GM12878 (cell line): ENCODE data around the gene FNDC3B. TPM values are rescaled to one million over a fixed set of nuclear protein-coding genes. Genes with fewer than 3 reads are reported as not detected.

Source experiments
- ATAC-seq: fragments of 200-7000 bp; cut with Tn5 transposase; 3 replicates; pipeline ENCODE4 v1.9.1; 2020; ENCODE audit warnings: mild to moderate bottlenecking, moderate library complexity
- BruUV-seq: library from RNA; stranded (reverse); fragments of 400-500 nt; replicated peaks from 2 replicates; lab custom pipeline; 2021; lab: Mats Ljungman, UMichigan
- CTCF ChIA-PET: fragments of 300-600 bp; sonication (Branson Sonifier 250); formaldehyde crosslinking; extraction: SDS; loops from one replicate; lab custom pipeline; 2021; ENCODE audit warnings: inconsistent platforms; lab: Yijun Ruan, JAX
- POLR2A ChIA-PET: fragments of 350-600 bp; formaldehyde crosslinking; extraction: SDS; loops from one replicate; lab custom pipeline; 2021; ENCODE audit warnings: inconsistent platforms; lab: Charles Lee
- RAD21 ChIA-PET: fragments of 300-600 bp; sonication (Branson Sonifier 250); formaldehyde crosslinking; loops from one replicate; lab custom pipeline; 2023; ENCODE audit warnings: antibody characterized with exemption; ENCODE audit not compliant: unreplicated experiment; lab: Charles Lee
- SMC1A ChIA-PET: fragments of 300-600 bp; sonication (Branson Sonifier 250); formaldehyde crosslinking; loops from one replicate; lab custom pipeline; 2023; ENCODE audit not compliant: unreplicated experiment, uncharacterized antibody; lab: Charles Lee
- DNase-seq: peaks from one replicate; pipeline ENCODE4 v3.0.0-alpha.2; 2011; ENCODE audit warnings: low read depth, low spot score
- FAIRE-seq: peaks from 3 replicates; lab custom pipeline; 2011; peaks lifted over from hg19 to GRCh38; lab: Jason Lieb, UNC
- H2AFZ ChIP-seq: 2 replicates; pipeline ENCODE4 v1.6.0; 2011; ENCODE audit warnings: low read depth, low read length, control low read depth; ENCODE audit not compliant: control insufficient read depth
- H3K27ac ChIP-seq: 2 replicates; pipeline ENCODE4 v1.5.1; 2011; ENCODE audit warnings: control low read depth; ENCODE audit not compliant: control insufficient read depth, insufficient read depth
- H3K27me3 ChIP-seq, 2 experiments: replicated peaks in 1 of 2; 2 replicates each; pipeline versions ENCODE4 v1.6.0 to v1.6.1; 2011; ENCODE audit warnings: low read length in 1 of 2; ENCODE audit not compliant: control insufficient read depth in 2 of 2, insufficient read depth in 2 of 2
- H3K36me3 ChIP-seq, 2 experiments: 2 replicates each; pipeline ENCODE4 v1.5.1; 2011; ENCODE audit warnings: low read length in 1 of 2; ENCODE audit not compliant: control insufficient read depth in 2 of 2, insufficient read depth in 2 of 2
- H3K4me1 ChIP-seq: 2 replicates; pipeline ENCODE4 v1.6.1; 2011; ENCODE audit warnings: mild to moderate bottlenecking, low read length, moderate library complexity, mixed read lengths; ENCODE audit not compliant: control insufficient read depth, insufficient read depth
- H3K4me2 ChIP-seq: 2 replicates; pipeline ENCODE4 v1.6.0; 2011; ENCODE audit warnings: control low read depth; ENCODE audit not compliant: control insufficient read depth, insufficient read depth
- H3K4me3 ChIP-seq: fragments of 200-600 bp; sonication (generic); 2 replicates; pipeline ENCODE4 v1.5.1; 2016
- H3K79me2 ChIP-seq: 2 replicates; pipeline ENCODE4 v1.6.0; 2011; ENCODE audit warnings: low read length; ENCODE audit not compliant: control insufficient read depth, insufficient read depth
- H3K9ac ChIP-seq: 2 replicates; pipeline ENCODE4 v1.8.0; 2011; ENCODE audit warnings: low read length, control low read depth, mixed read lengths; ENCODE audit not compliant: control insufficient read depth, insufficient read depth
- H3K9me3 ChIP-seq: replicated peaks from 3 replicates; pipeline ENCODE4 v1.5.1; 2011; ENCODE audit warnings: mild to moderate bottlenecking, low read length; ENCODE audit not compliant: control insufficient read depth, insufficient read depth
- H4K20me1 ChIP-seq: 2 replicates; pipeline ENCODE4 v1.6.0; 2011; ENCODE audit not compliant: control insufficient read depth, insufficient read depth
- BCL11A ChIP-seq: IDR thresholded peaks from 2 replicates; pipeline ENCODE4 v1.6.1; 2011; ENCODE audit warnings: low read depth, low read length
- BRCA1 ChIP-seq: IDR thresholded peaks from 2 replicates; pipeline ENCODE4 v1.6.1; 2011; ENCODE audit warnings: low read depth, low read length, improper control_type of control experiment
- NFYA ChIP-seq: IDR thresholded peaks from 2 replicates; pipeline ENCODE4 v1.6.1; 2011; ENCODE audit warnings: low read depth, mild to moderate bottlenecking, low read length, improper control_type of control experiment, borderline replicate concordance
- NR2F1 ChIP-seq: fragments of 450-650 bp; conservative IDR thresholded peaks from 2 replicates; pipeline ENCODE4 v1.6.1; 2017; ENCODE audit warnings: mild to moderate bottlenecking
- PAX5 ChIP-seq: IDR thresholded peaks from 2 replicates; pipeline ENCODE4 v1.6.1; 2011; ENCODE audit warnings: low read depth, low read length, borderline replicate concordance
- PRDM15 ChIP-seq: fragments of 450-650 bp; formaldehyde crosslinking; IDR thresholded peaks from 2 replicates; pipeline ENCODE4 v1.4.0; 2020; ENCODE audit warnings: mild to moderate bottlenecking, moderate library complexity
- RELB ChIP-seq: fragments of 450-650 bp; IDR thresholded peaks from 2 replicates; pipeline ENCODE4 v1.6.1; 2017; ENCODE audit warnings: low read depth, mild to moderate bottlenecking, moderate library complexity
- SIX5 ChIP-seq: IDR thresholded peaks from 2 replicates; pipeline ENCODE4 v1.6.1; 2011; ENCODE audit warnings: mild to moderate bottlenecking, low read depth, low read length, moderate library complexity; ENCODE audit not compliant: severe bottlenecking
- SMC3 ChIP-seq: IDR thresholded peaks from 2 replicates; pipeline ENCODE4 v1.6.1; 2011; ENCODE audit warnings: low read length, improper control_type of control experiment, borderline replicate concordance
- WGBS: methylation state at CpG from one replicate; pipeline ENCODE4 v1.1.6; 2016; ENCODE audit warnings: low lambda C conversion rate; ENCODE audit not compliant: insufficient replicate concordance, insufficient coverage; ENCODE audit errors: missing lambda C conversion rate; 5-methylcytosine and 5-hydroxymethylcytosine counted together
- in situ Hi-C: fragments of 300-500 bp; cut with MboI; formaldehyde crosslinking; loops from 9 replicates; pipeline ENCODE4 v1.14.3; 2018; ENCODE audit warnings: mixed read lengths
- intact Hi-C: fragments of 100-400 bp; cut with micrococcal nuclease; formaldehyde crosslinking; loops from one replicate; pipeline ENCODE4 v1.14.2; 2022; ENCODE audit not compliant: unreplicated experiment
- polyA plus RNA-seq, 11 experiments: library from polyadenylated mRNA; depleted of rRNA in 4 of 11; unstranded in 6 of 11; stranded (reverse) in 5 of 11; fragments of >200 nt; fragmentation: Nextera tagmentation in 4 of 11; fragmentation: Illumina TruSeq in 1 of 11; extraction: Ambion mirVana in 4 of 11; extraction: Trizol in 1 of 11; gene quantifications; 1 replicate in 1 of 11; 2 replicates in 10 of 11; pipeline versions ENCODE4 v1.2.1 to v1.2.3, GENCODE V29; 2011 to 2016; ENCODE audit warnings: inconsistent platforms in 2 of 11, missing spikeins in 2 of 11, low read depth in 1 of 11
- total RNA-seq, 4 experiments: library from RNA; depleted of rRNA in 3 of 4; stranded (reverse); fragments of >200 nt in 3 of 4; fragmentation: Illumina TruSeq in 1 of 4; extraction: Trizol in 1 of 4; gene quantifications; 2 replicates each; pipeline versions ENCODE4 v1.2.1 to v1.2.3, GENCODE V29; 2013 to 2021
- TF ChIP-seq, protein P1 (sequence below): fragments of 450-650 bp; IDR thresholded peaks from 2 replicates; pipeline ENCODE4 v1.6.1; 2018; ENCODE audit warnings: borderline replicate concordance, mild to moderate bottlenecking; ENCODE audit not compliant: partially characterized antibody

The FNDC3B gene
- total and polyA plus RNA-seq, 10 of the 15 experiments (the other 5 are each of a cell fraction or from before 2014, with no cell fraction given) = 7.9 to 35.0 (median 18.5) TPM

DNA sequence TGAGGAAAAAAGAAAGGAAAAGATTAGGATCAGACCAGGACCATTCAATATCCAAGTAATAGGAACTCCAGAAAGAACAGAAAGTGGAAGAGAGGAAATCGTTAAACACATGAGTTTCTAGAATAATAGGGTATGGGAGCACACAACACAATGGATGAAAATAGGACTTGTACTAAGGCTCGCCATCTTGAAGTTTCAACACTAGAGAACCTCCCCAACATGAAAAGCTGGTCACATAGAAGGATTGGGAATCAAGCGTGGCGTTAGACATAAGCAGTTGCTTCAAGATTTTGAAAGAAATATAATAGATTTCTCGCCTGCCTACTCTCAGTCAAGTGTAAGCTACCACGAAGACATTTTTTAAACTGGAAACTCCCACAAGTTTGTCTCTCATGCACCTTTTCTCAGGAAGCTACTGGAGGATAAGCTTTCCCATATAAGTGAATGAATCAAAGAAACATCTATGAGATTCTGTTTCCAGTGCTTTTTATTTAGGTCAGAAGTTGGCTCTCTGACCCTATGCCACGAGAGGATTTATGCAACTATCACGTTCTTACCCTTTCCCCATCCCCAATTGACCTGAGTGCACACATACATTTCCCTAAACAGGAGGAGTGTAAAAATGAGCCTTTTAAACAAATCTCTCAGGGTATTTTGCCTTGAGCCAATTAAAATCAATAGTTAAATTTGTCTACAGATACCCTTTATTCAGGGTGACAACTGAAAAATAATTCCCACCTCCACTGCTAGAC, 363.7 kb downstream of the FNDC3B start:
- no peak overlapping the region for H3K4me2 ChIP-seq
- H2AFZ ChIP-seq = no peak overlapping the region
- ChIA-PET SMC1A (no interaction called here), RAD21 (no interaction called here), POLR2A (interaction anchor here (0.6 to 1.3 kb wide), 2 partner anchors 38 to 44 kb away, joined by 3 to 6 read pairs; no protein-coding TSS in a partner anchor), CTCF (interaction anchor here (0.8 to 1.8 kb wide), 2 partner anchors 21 to 58 kb away, joined by 3 to 8 read pairs; no protein-coding TSS in a partner anchor)
- ATAC-seq (no peak), DNase-seq (no peak), FAIRE-seq (no peak)
- H3K27me3 ChIP-seq = no peaks in the 10 kb centered on the region
- in situ Hi-C loops (no loop called here), intact Hi-C loops (no loop called here)
- H3K79me2 ChIP-seq = no peaks in the 10 kb centered on the region
- peaks cover 0 to 3% of the 10 kb centered on the region in 2 experiments; a peak in 2 of 4 replicates for H3K36me3 ChIP-seq
- TF ChIP-seq, protein P1, sequence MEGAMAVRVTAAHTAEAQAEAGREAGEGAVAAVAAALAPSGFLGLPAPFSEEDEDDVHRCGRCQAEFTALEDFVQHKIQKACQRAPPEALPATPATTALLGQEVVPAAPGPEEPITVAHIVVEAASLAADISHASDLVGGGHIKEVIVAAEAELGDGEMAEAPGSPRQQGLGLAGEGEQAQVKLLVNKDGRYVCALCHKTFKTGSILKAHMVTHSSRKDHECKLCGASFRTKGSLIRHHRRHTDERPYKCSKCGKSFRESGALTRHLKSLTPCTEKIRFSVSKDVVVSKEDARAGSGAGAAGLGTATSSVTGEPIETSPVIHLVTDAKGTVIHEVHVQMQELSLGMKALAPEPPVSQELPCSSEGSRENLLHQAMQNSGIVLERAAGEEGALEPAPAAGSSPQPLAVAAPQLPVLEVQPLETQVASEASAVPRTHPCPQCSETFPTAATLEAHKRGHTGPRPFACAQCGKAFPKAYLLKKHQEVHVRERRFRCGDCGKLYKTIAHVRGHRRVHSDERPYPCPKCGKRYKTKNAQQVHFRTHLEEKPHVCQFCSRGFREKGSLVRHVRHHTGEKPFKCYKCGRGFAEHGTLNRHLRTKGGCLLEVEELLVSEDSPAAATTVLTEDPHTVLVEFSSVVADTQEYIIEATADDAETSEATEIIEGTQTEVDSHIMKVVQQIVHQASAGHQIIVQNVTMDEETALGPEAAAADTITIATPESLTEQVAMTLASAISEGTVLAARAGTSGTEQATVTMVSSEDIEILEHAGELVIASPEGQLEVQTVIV = no peak
- TF ChIP-seq BRCA1 (no peak), BCL11A (no peak), SMC3 (no peak), NR2F1 (no peak), PAX5 (no peak), SIX5 (no peak), RELB (no peak), NFYA (no peak), PRDM15 (CRISPR knock-in tag) (no peak)
- H4K20me1 ChIP-seq = no peaks in the 10 kb centered on the region
- no TSS peak for BruUV-seq
- no peaks in the 10 kb centered on the region for H3K4me1 ChIP-seq
- no peak overlapping the region for H3K27ac ChIP-seq
- H3K9me3 ChIP-seq = no peaks in the 10 kb centered on the region
- no peak overlapping the region for H3K4me3 ChIP-seq
- H3K9ac ChIP-seq = no peak overlapping the region
- 80% methylated on average over 8 of the region's 8 CpGs for WGBS
